OCI-LY1 (cell line): Measurements from ENCODE around the gene ADGRF1.

ENCODE experiments used
- H2AFZ ChIP-seq: fragments of 200-600 bp; sonication (generic), shearing (Covaris generic); 2 replicates; pipeline ENCODE4 v1.6.0; 2014; ENCODE audit warnings: antibody characterized with exemption, mild to moderate bottlenecking, low read length
- H3F3A ChIP-seq: fragments of 200-600 bp; sonication (generic), shearing (Covaris generic); 2 replicates; pipeline ENCODE4 v1.6.0; 2014; ENCODE audit warnings: mild to moderate bottlenecking, antibody characterized with exemption, low read length, moderate library complexity; ENCODE audit not compliant: insufficient read depth
- H3K27ac ChIP-seq: fragments of 200-600 bp; sonication (generic); 2 replicates; pipeline ENCODE4 v1.5.1; 2014; ENCODE audit warnings: low read length, mixed run types, mild to moderate bottlenecking, low read depth; ENCODE audit not compliant: poor library complexity, severe bottlenecking
- H3K27me3 ChIP-seq: fragments of 200-600 bp; sonication (generic); 2 replicates; pipeline ENCODE4 v1.6.0; 2014; ENCODE audit warnings: antibody characterized with exemption, mild to moderate bottlenecking, low read length, moderate library complexity; ENCODE audit not compliant: insufficient read depth
- H3K36me3 ChIP-seq: fragments of 200-600 bp; sonication (generic); 2 replicates; pipeline ENCODE4 v1.6.1; 2014; ENCODE audit warnings: mild to moderate bottlenecking, antibody characterized with exemption, low read length, moderate library complexity, mixed read lengths; ENCODE audit not compliant: insufficient read depth
- H3K4me1 ChIP-seq: fragments of 200-600 bp; sonication (generic); 2 replicates; pipeline ENCODE4 v1.5.1; 2014; ENCODE audit warnings: mild to moderate bottlenecking, low read length, moderate library complexity; ENCODE audit not compliant: insufficient read depth, severe bottlenecking
- H3K4me2 ChIP-seq: fragments of 200-600 bp; sonication (generic), shearing (Covaris generic); 2 replicates; pipeline ENCODE4 v1.6.1; 2014; ENCODE audit warnings: low read length
- H3K4me3 ChIP-seq: fragments of 200-600 bp; sonication (generic); 2 replicates; pipeline ENCODE4 v1.5.1; 2014; ENCODE audit warnings: low read length, low read depth, mild to moderate bottlenecking, mixed read lengths; ENCODE audit not compliant: poor library complexity, severe bottlenecking
- H3K79me2 ChIP-seq: fragments of 200-600 bp; shearing (Covaris generic); 2 replicates; pipeline ENCODE4 v1.6.1; 2016; ENCODE audit warnings: mixed run types, low read length, mixed read lengths; ENCODE audit not compliant: insufficient read depth
- H3K9ac ChIP-seq: fragments of 200-600 bp; sonication (generic), shearing (Covaris generic); 2 replicates; pipeline ENCODE4 v1.6.1; 2014; ENCODE audit warnings: mild to moderate bottlenecking, low read length, mixed read lengths
- H3K9me2 ChIP-seq: fragments of 200-600 bp; sonication (generic), shearing (Covaris generic); 2 replicates; pipeline ENCODE4 v1.6.1; 2014; ENCODE audit warnings: low read depth, mild to moderate bottlenecking, low read length, mixed read lengths
- H3K9me3 ChIP-seq: fragments of 200-600 bp; shearing (Covaris generic); 2 replicates; pipeline ENCODE4 v1.6.1; 2014; ENCODE audit warnings: low read length, mixed read lengths
- H4K20me1 ChIP-seq: fragments of 200-600 bp; sonication (generic), shearing (Covaris generic); 2 replicates; pipeline ENCODE4 v1.6.0; 2016; ENCODE audit warnings: mild to moderate bottlenecking, low read length; ENCODE audit not compliant: insufficient read depth
- CTCF ChIP-seq: fragments of 200-600 bp; sonication (generic), shearing (Covaris generic); IDR thresholded peaks from 2 replicates; pipeline ENCODE4 v1.5.1; 2017; ENCODE audit warnings: mild to moderate bottlenecking, antibody characterized with exemption, low read length, moderate library complexity, mixed read lengths
- EZH2 ChIP-seq: fragments of 200-600 bp; sonication (generic), shearing (Covaris generic); IDR thresholded peaks from 2 replicates; pipeline ENCODE4 v1.8.0; 2017; ENCODE audit warnings: borderline replicate concordance, mixed run types, mild to moderate bottlenecking, antibody characterized with exemption, low read length, moderate library complexity, mixed read lengths

ADGRF1 gene

DNA sequence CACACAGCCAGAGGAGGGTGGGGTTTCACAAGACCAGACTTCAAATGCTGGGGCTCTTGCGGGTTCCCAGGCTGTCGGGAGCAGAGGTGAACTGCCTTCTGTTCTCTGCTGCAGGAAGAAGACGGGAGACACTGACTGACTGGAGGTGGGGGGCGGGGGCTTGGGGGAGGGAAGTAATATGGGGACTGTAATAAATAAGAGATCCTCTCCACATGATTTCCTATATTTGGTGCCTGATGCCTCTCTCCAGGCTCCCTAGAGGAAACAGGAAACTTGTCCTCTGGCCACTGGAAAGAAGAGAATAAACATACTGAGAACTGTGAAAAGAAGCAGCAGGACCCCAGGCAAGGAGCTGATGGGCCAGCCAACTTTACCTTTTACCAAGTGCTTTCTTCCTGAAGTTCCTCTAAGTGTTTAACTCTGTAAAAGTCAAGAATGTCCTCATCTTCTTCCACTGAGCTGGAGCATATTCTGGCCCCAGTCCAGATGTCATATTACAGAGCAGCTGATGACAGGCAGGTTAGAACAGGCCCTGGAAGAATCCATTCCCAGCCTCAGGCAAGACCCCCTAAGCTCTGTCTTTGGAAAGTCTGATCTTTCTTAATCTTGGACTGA, 87.2 kb downstream of the ADGRF1 start:
- no peaks in the 10 kb centered on the region for H3F3A ChIP-seq
- H3K4me3 ChIP-seq, result no peak overlapping the region
- TF ChIP-seq EZH2, result no peak
- no peak for TF ChIP-seq CTCF
- H3K27me3 ChIP-seq, result no peaks in the 10 kb centered on the region
- no peaks in the 10 kb centered on the region for H3K4me1 ChIP-seq
- no peak overlapping the region for H3K27ac ChIP-seq
- no peaks in the 10 kb centered on the region for H3K9me2 ChIP-seq
- H3K36me3 ChIP-seq, result no peaks in the 10 kb centered on the region
- H4K20me1 ChIP-seq, result no peaks in the 10 kb centered on the region
- H3K4me2 ChIP-seq, result no peak overlapping the region
- H2AFZ ChIP-seq, result no peak overlapping the region
- H3K9ac ChIP-seq, result no peak overlapping the region
- H3K9me3 ChIP-seq, result no peaks in the 10 kb centered on the region
- H3K79me2 ChIP-seq, result no peaks in the 10 kb centered on the region

- Histone ChIP-seq H2AFZ (no peak overlapping the region), H3K4me1 (no peaks in the 10 kb centered on the region), H3K9me3 (no peaks in the 10 kb centered on the region), H3K36me3 (no peaks in the 10 kb centered on the region), H3F3A (no peaks in the 10 kb centered on the region), H4K20me1 (no peaks in the 10 kb centered on the region), H3K27ac (no peak overlapping the region), H3K79me2 (no peaks in the 10 kb centered on the region), H3K9ac (no peak overlapping the region), H3K4me2 (no peak overlapping the region), H3K9me2 (no peaks in the 10 kb centered on the region), H3K4me3 (no peak overlapping the region), H3K27me3 (no peaks in the 10 kb centered on the region)
- no peak for TF ChIP-seq CTCF
- no peak for TF ChIP-seq EZH2
Measured at GRCh38 chr6:46953921-46954320, 88.2 kb downstream of the ADGRF1 start.

DNA sequence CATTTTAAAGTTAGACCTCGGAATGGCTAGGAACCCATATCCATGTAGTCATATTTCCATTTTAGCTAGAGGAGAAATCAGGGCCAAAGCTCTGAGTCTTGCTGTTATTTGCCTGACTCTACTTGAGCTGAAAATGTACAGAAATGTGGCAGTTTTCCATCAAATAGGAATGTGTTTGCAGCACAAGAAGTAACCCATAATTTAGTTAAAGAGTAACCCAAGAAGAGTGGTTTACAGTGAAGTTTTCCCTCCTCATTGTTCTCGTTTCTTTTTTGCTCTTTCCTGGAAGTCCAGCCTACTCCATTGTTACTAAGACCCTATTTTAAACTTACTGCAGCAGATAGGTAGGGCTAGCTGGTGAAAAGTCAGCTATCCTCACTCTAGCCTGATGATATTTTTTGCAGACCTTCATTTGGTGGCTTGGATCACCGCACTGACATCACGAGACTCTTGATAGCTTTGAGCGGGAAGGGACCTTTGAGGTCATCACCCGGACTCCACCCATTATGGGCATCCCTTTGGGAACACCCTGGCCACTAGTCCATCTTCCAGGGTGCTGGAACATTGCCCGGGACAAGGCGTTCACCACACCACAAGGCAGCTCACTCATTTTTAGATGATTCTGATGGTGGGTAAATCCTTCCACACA, 92.4 kb downstream of the ADGRF1 start:
- Histone ChIP-seq H3K79me2 (no peaks in the 10 kb centered on the region), H3K9ac (no peak overlapping the region), H3K36me3 (no peaks in the 10 kb centered on the region), H3K9me3 (no peaks in the 10 kb centered on the region), H3K4me1 (no peaks in the 10 kb centered on the region), H4K20me1 (no peaks in the 10 kb centered on the region), H2AFZ (no peak overlapping the region), H3K27me3 (no peaks in the 10 kb centered on the region), H3K9me2 (no peaks in the 10 kb centered on the region), H3K27ac (no peak overlapping the region), H3K4me2 (no peak overlapping the region), H3F3A (no peaks in the 10 kb centered on the region), H3K4me3 (no peak overlapping the region)
- TF ChIP-seq EZH2 (no peak), CTCF (no peak)
